ENCODE results near the gene EPHB1.
"Not testable (repeated sequence)": the region's sequence is repeated elsewhere in the genome, so short reads cannot be mapped to it uniquely, and the experiment has no call there.

The EPHB1 gene

DNA sequence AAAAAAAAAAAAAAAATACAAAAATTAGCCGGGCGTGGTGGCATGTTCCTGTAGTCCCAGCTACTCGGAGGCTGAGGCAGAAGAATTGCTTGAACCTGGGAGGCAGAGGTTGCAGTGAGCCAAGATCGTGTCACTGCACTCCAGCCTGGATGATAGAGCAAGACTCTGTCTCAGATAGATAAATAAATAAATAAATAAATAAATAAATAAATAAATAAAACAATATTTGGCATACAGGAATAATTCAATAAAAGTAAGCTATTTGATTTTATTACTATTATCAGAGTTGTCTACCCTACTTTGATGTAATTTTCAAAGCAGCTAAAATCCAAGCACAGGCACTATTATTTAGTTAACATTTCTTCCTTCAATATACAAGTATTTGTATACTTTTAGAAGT, 319.5 kb downstream of the EPHB1 start:
- H3K36me3 ChIP-seq (ENCODE audit: control insufficient read depth, insufficient read depth, low read length); H3K9me3 ChIP-seq (ENCODE audit: control insufficient read depth, insufficient read depth, low read length); H3K4me3 ChIP-seq (ENCODE audit: low read depth, low read length); H3K27me3 ChIP-seq (ENCODE audit: control insufficient read depth, insufficient read depth, low read length); H3K4me1 ChIP-seq (ENCODE audit: control insufficient read depth, insufficient read depth, low read length); H3K9ac ChIP-seq (ENCODE audit: low read depth, low read length): not testable (repeated sequence)

DNA sequence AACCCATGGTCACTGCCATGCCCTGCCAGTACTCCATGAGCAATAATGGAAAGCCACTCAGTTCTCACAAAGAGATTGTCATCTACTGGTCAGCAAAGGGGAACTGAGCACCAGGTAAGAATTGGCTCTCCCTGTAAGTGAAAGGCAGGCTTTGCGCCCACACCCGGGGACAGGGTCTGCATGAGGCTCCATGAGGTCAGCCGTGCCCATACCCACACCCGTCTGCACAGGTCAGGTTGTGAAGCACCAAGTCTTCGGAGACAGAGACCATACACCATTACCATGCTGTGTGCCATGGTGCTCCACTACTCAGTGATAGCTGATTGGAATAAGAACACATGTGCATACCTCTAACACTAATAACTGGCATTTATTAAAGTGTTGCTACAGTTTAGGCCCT, 322.9 kb downstream of the EPHB1 start:
- Histone ChIP-seq H3K4me3 (ENCODE audit: low read depth, low read length) (no peak overlapping the region), H3K36me3 (ENCODE audit: control insufficient read depth, insufficient read depth, low read length) (no peaks in the 10 kb centered on the region), H3K9me3 (ENCODE audit: control insufficient read depth, insufficient read depth, low read length) (no peaks in the 10 kb centered on the region), H3K4me1 (ENCODE audit: control insufficient read depth, insufficient read depth, low read length) (no peaks in the 10 kb centered on the region), H3K9ac (ENCODE audit: low read depth, low read length) (no peak overlapping the region), H3K27me3 (ENCODE audit: control insufficient read depth, insufficient read depth, low read length) (no peaks in the 10 kb centered on the region)

DNA sequence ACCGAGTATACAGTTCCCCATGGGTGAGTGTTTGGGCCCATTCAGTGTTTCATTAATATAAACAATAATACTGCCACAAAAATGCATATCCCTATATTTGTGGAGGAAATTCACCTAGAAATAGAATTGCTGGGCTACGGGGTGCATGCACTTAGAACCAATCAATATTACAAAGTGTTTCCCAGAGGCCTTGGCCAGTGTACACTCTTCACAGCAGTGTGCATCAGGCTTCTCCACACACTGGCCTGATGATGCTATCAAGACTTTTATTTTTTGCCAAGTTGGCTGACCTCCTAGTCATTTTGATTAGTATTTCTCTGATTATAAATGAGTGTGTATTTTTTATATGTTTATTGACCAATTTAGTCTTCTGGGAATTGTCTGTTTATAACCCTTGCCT, 323.7 kb downstream of the EPHB1 start:
- Histone ChIP-seq H3K9ac (ENCODE audit: low read depth, low read length) (no peak overlapping the region), H3K36me3 (ENCODE audit: control insufficient read depth, insufficient read depth, low read length) (no peaks in the 10 kb centered on the region), H3K9me3 (ENCODE audit: control insufficient read depth, insufficient read depth, low read length) (no peaks in the 10 kb centered on the region), H3K4me1 (ENCODE audit: control insufficient read depth, insufficient read depth, low read length) (no peaks in the 10 kb centered on the region), H3K27me3 (ENCODE audit: control insufficient read depth, insufficient read depth, low read length) (no peaks in the 10 kb centered on the region), H3K4me3 (ENCODE audit: low read depth, low read length) (no peak overlapping the region)

DNA sequence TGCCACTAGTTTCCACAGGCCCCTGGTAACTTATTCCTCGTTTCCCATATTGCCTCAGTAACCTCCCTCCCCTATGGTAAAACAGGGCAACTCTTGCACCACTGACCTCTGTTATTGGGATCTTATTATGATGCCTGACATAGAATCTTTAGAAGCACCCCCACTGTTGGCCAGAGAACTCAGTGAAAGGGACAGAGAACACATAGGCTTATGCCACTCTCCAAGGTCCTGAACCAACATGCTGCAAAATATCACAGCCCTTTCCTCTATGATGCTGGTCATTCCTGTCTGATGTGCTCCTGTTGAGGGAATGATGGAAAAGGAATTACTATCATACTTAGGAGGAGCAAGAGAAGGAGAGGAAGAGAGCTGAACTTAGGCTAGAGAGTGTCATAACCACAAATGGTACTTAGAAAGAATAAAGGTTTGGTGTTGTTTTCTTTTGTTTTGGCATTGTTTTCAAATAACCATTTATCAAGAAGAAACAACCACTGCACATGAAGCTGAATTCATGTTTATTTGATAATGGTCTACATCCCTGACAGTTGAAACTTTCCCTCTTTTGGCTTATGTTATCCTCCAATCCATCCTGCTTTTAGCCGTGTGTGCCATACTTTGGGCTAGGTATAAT, 330.2 kb downstream of the EPHB1 start:
- Histone ChIP-seq H3K9ac (ENCODE audit: low read depth, low read length) (no peak overlapping the region), H3K4me1 (ENCODE audit: control insufficient read depth, insufficient read depth, low read length) (no peaks in the 10 kb centered on the region), H3K36me3 (ENCODE audit: control insufficient read depth, insufficient read depth, low read length) (no peaks in the 10 kb centered on the region), H3K27me3 (ENCODE audit: control insufficient read depth, insufficient read depth, low read length) (no peaks in the 10 kb centered on the region), H3K9me3 (ENCODE audit: control insufficient read depth, insufficient read depth, low read length) (no peaks in the 10 kb centered on the region), H3K4me3 (ENCODE audit: low read depth, low read length) (no peak overlapping the region)

DNA sequence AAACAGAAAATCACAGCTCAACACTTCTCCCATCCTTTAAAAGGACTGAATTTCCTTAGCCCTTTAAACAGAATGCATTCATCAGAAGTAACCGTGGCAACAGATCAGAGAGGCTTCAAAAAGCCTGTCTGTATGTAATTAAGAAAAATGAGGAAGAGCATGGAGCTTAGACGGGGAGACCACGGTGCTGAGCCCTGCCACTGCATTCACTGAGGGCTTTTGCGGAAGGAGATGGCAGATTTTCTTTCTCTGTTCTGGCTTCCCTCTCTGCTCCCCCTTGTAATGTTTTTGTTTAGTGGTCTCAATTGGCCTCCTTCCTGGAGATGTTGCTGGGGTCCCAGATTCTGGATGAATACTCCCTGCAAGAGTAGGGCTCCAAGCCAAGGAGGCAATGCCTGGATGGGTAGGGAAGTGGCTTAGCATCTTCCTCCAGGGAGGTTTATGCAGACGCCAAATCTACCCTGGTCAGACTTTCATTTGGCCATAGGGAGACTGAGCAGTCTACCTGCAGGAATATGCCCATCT, 332.9 kb downstream of the EPHB1 start:
- Histone ChIP-seq H3K9me3 (ENCODE audit: control insufficient read depth, insufficient read depth, low read length) (no peaks in the 10 kb centered on the region), H3K36me3 (ENCODE audit: control insufficient read depth, insufficient read depth, low read length) (no peaks in the 10 kb centered on the region), H3K4me1 (ENCODE audit: control insufficient read depth, insufficient read depth, low read length) (no peaks in the 10 kb centered on the region), H3K27me3 (ENCODE audit: control insufficient read depth, insufficient read depth, low read length) (no peaks in the 10 kb centered on the region), H3K9ac (ENCODE audit: low read depth, low read length) (no peak overlapping the region), H3K4me3 (ENCODE audit: low read depth, low read length) (no peak overlapping the region)

DNA sequence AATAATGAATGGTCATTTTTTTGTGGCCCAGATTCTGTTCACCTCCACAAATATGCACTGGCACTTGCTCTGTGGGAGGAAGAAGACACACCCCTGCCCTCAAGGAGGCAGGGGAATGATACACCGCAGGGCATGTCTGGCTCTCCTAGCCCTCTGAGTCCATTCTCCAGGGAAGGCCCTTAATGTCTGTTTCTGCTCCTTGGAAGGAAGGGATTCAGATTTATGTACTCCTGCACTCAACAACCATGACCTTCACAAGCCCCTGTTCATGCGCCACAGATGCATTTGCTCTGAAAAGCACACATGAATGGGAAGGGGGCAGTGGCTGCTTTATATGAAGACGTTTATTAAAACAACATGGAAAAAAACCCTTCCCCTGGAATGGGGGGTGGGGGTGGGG, 333.8 kb downstream of the EPHB1 start:
- Histone ChIP-seq H3K27me3 (ENCODE audit: control insufficient read depth, insufficient read depth, low read length) (no peaks in the 10 kb centered on the region), H3K36me3 (ENCODE audit: control insufficient read depth, insufficient read depth, low read length) (no peaks in the 10 kb centered on the region), H3K4me3 (ENCODE audit: low read depth, low read length) (no peak overlapping the region), H3K9me3 (ENCODE audit: control insufficient read depth, insufficient read depth, low read length) (no peaks in the 10 kb centered on the region), H3K9ac (ENCODE audit: low read depth, low read length) (no peak overlapping the region), H3K4me1 (ENCODE audit: control insufficient read depth, insufficient read depth, low read length) (no peaks in the 10 kb centered on the region)

DNA sequence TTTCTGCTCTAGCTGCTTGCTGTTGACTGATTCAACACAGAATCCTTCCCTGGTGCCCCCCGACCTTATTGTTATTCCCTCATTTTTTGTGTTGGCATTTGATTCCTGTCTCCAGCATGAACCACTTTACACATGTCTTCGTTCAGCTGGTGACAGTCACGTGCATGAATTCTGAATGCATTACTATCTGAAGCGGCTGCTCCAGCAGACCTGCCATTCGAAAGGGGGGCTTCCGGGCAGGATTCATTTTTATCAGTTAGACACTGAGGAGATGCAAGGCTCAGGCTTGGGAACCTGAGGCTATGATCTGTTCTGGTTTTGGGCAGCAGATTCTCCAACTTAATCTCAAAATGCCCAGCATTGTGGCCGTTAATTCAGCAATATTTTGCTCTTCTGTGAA, 336.2 kb downstream of the EPHB1 start:
- H3K9me3 ChIP-seq (ENCODE audit: control insufficient read depth, insufficient read depth, low read length), result no peaks in the 10 kb centered on the region
- H3K9ac ChIP-seq (ENCODE audit: low read depth, low read length), result no peak overlapping the region
- no peaks in the 10 kb centered on the region for H3K36me3 ChIP-seq (ENCODE audit: control insufficient read depth, insufficient read depth, low read length)
- H3K27me3 ChIP-seq (ENCODE audit: control insufficient read depth, insufficient read depth, low read length), result no peaks in the 10 kb centered on the region
- H3K4me3 ChIP-seq (ENCODE audit: low read depth, low read length), result no peak overlapping the region
- H3K4me1 ChIP-seq (ENCODE audit: control insufficient read depth, insufficient read depth, low read length), result no peaks in the 10 kb centered on the region

DNA sequence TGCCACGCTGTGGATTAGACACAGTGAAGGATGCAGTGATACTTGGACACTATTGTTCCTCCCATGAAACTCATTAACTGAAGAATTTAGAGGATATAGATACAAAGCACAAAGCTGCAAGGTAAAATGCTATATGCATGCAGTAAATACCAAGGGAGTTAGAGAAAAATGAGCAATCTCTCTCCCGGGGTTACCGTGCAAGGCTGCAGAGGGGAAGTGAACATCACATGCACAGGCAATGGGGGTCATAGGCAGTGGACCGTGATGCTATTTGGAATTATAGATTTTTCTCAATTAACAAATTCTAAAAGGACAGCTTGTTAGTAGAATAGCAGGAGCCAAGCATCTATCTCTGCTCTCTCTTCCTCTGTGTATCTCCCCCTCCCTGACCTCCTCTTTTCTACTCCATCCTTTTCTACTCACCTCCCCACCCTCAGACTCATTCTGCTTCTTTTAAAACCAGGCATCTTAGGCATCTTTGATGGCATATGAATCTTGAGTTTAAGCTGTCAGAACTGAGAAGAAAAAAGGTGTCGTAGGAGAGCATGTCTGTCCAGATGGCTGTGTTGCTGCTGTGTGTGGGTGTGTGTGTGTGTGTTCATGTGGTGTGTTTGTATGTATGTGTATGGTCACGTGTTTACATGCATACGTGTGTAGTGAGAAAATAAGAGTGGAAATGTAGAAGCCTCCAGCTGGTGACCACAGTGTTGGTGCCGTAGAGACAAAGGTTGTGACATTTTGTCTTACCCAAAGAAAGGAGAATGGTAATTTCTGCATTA, 339.0 kb downstream of the EPHB1 start:
- Histone ChIP-seq H3K9me3 (ENCODE audit: control insufficient read depth, insufficient read depth, low read length) (no peaks in the 10 kb centered on the region), H3K27me3 (ENCODE audit: control insufficient read depth, insufficient read depth, low read length) (no peaks in the 10 kb centered on the region), H3K36me3 (ENCODE audit: control insufficient read depth, insufficient read depth, low read length) (no peaks in the 10 kb centered on the region), H3K4me1 (ENCODE audit: control insufficient read depth, insufficient read depth, low read length) (no peaks in the 10 kb centered on the region), H3K4me3 (ENCODE audit: low read depth, low read length) (no peak overlapping the region), H3K9ac (ENCODE audit: low read depth, low read length) (no peak overlapping the region)

DNA sequence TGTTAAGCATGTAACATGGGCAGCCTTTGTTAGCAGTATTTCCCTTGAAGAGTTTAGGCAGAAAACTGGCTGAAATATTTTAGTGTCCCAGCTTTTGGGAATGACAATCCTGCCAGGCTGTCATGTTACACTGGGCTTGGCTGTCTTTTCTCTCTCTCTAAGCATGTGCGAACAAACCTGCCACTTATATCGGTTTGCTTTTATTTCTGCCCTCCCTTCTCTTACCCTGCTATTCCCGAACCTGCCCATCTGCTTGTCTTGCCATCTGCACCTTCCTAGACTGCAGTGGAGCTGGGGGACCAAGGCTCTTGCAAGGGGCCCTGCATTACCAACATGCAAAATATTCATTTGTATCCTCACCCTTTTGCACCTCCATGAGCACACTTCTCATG, 339.6 kb downstream of the EPHB1 start:
- Histone ChIP-seq H3K9me3 (ENCODE audit: control insufficient read depth, insufficient read depth, low read length) (no peaks in the 10 kb centered on the region), H3K27me3 (ENCODE audit: control insufficient read depth, insufficient read depth, low read length) (no peaks in the 10 kb centered on the region), H3K4me1 (ENCODE audit: control insufficient read depth, insufficient read depth, low read length) (no peaks in the 10 kb centered on the region), H3K4me3 (ENCODE audit: low read depth, low read length) (no peak overlapping the region), H3K9ac (ENCODE audit: low read depth, low read length) (no peak overlapping the region), H3K36me3 (ENCODE audit: control insufficient read depth, insufficient read depth, low read length) (no peaks in the 10 kb centered on the region)

DNA sequence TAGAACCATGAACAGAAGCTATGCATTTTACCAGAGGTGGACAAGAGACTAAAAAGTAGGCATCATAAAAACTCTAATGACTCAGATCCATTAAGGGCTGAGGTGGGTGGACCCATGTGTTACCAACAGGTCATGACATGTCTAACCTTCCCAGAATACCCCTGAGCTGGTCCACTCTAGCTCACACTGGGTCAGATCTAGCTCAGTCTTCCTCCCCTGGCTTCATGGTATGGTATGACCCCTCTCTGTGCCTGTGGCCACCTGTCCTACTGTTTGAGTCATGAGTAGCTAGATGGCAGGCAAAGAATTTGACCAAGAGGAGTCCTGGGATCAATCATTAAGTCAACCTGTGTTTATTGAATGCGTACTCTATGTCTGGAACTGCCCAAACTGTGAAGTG, 340.4 kb downstream of the EPHB1 start:
- Histone ChIP-seq H3K27me3 (ENCODE audit: control insufficient read depth, insufficient read depth, low read length) (no peaks in the 10 kb centered on the region), H3K4me1 (ENCODE audit: control insufficient read depth, insufficient read depth, low read length) (no peaks in the 10 kb centered on the region), H3K36me3 (ENCODE audit: control insufficient read depth, insufficient read depth, low read length) (no peaks in the 10 kb centered on the region), H3K4me3 (ENCODE audit: low read depth, low read length) (no peak overlapping the region), H3K9ac (ENCODE audit: low read depth, low read length) (no peak overlapping the region), H3K9me3 (ENCODE audit: control insufficient read depth, insufficient read depth, low read length) (no peaks in the 10 kb centered on the region)

DNA sequence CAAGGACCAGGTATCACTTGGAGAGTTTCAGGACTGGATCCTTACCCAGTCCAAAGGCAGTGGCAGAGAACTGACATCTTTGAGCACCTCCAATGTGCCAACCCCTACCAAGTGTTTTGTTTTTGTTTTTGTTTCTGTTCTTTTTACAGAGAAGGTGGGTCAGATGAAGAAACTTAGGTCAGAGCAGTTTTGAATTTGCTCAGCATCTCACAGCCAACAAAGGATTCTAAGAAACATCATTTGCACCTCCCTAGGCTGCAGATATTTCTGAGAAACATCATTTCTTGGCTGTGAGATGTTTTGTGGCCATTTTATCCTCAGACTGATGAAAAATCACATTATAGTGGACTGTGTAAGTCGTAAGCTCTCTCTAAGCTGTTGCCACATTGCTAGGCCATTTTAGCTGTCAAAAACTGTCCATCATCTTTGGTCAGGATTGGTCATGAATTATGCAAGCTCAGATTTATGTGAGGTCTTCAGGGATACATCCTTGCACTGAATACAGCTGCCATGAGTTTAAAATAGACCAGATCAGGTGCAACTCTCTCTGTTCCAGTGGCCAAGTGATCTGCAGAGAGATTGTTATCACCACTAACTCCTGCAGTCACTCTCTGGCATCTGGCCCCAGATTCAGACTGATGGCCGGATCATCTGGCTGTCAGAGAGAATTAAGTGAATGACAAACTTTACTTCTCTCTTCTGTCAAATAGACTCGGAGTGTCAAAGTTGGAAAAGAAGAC, 341.5 kb downstream of the EPHB1 start:
- H3K4me1 ChIP-seq (ENCODE audit: control insufficient read depth, insufficient read depth, low read length), result no peaks in the 10 kb centered on the region
- H3K9ac ChIP-seq (ENCODE audit: low read depth, low read length), result no peak overlapping the region
- no peaks in the 10 kb centered on the region for H3K27me3 ChIP-seq (ENCODE audit: control insufficient read depth, insufficient read depth, low read length)
- no peak overlapping the region for H3K4me3 ChIP-seq (ENCODE audit: low read depth, low read length)
- H3K9me3 ChIP-seq (ENCODE audit: control insufficient read depth, insufficient read depth, low read length), result no peaks in the 10 kb centered on the region
- no peaks in the 10 kb centered on the region for H3K36me3 ChIP-seq (ENCODE audit: control insufficient read depth, insufficient read depth, low read length)

DNA sequence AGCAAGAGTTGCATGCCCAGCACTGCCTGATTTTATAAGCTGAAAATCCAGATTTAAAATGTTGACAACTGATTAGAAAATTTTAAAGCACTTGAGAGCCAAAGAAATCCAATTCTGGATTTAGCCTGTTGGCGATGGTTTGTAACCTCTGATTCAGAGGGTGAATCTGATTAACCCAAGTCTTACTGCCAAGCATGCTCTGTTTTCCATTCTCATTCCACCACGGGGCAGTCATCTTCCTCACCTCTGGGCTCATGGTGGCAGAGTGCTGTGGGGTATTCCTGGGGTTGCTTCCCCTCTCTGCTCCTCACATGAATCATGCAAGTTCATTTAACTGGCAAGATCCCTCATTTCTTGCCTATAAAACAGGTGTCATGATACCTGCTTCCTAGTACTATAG, 342.2 kb downstream of the EPHB1 start:
- Histone ChIP-seq H3K4me1 (ENCODE audit: control insufficient read depth, insufficient read depth, low read length) (no peaks in the 10 kb centered on the region), H3K36me3 (ENCODE audit: control insufficient read depth, insufficient read depth, low read length) (no peaks in the 10 kb centered on the region), H3K27me3 (ENCODE audit: control insufficient read depth, insufficient read depth, low read length) (no peaks in the 10 kb centered on the region), H3K9me3 (ENCODE audit: control insufficient read depth, insufficient read depth, low read length) (no peaks in the 10 kb centered on the region), H3K9ac (ENCODE audit: low read depth, low read length) (no peak overlapping the region), H3K4me3 (ENCODE audit: low read depth, low read length) (no peak overlapping the region)
